Measurements from ENCODE around the gene SERPINB12.

The SERPINB12 gene

DNA sequence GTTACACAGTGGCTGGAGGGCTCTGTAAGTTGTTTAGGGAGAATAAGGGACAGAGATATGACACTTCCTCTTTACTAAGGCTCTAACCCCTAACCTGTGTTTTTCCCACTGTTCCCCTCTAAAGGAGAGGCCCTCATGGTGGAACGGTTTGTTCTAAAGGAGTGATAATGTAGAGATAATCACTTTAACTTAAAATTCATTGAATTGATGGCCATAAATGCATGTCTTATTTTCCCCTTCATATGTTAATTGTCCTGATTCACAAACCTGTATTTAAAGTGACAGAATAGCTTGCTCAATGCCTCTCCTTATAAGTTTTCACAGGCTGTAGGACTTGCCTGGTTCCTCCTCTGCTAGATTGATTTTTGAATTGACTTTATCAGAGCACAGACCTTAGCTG, at the start of gene SERPINB12:
Gene SERPINB12, plus strand, starts transcription at position 301 of the 400 bp plus-strand sequence. CDS start 13,791 bp downstream, outside the sequence.
- no peak for TF ChIP-seq CTCF (IDR thresholded peaks at IDR 0.05; ENCODE audit: control insufficient read depth, extremely low read depth, insufficient read depth)
- H3K4me3 ChIP-seq (ENCODE audit: low read depth, low read length), result no peak within 1 kb of the TSS
- DNase-seq (ENCODE audit: low read depth), result no peak

GRCh38 chr18:63492851-63493250, 49.3 kb upstream of the SERPINB12 start:
- no peak for TF ChIP-seq CTCF (IDR thresholded peaks at IDR 0.05; ENCODE audit: control insufficient read depth, extremely low read depth, insufficient read depth)
- no peak for DNase-seq (ENCODE audit: low read depth)

GRCh38 chr18:63495675-63496074, 46.5 kb upstream of the SERPINB12 start:
- no peak for DNase-seq (ENCODE audit: low read depth)
- TF ChIP-seq CTCF (IDR thresholded peaks at IDR 0.05; ENCODE audit: control insufficient read depth, extremely low read depth, insufficient read depth), result no peak
- H3K4me3 ChIP-seq (ENCODE audit: low read depth, low read length), result no peak overlapping the region

More at GRCh38 chr18:63492851-63493250, 49.3 kb upstream of the SERPINB12 start:
- H3K4me3 ChIP-seq (ENCODE audit: low read depth, low read length), result no peak overlapping the region

DNA sequence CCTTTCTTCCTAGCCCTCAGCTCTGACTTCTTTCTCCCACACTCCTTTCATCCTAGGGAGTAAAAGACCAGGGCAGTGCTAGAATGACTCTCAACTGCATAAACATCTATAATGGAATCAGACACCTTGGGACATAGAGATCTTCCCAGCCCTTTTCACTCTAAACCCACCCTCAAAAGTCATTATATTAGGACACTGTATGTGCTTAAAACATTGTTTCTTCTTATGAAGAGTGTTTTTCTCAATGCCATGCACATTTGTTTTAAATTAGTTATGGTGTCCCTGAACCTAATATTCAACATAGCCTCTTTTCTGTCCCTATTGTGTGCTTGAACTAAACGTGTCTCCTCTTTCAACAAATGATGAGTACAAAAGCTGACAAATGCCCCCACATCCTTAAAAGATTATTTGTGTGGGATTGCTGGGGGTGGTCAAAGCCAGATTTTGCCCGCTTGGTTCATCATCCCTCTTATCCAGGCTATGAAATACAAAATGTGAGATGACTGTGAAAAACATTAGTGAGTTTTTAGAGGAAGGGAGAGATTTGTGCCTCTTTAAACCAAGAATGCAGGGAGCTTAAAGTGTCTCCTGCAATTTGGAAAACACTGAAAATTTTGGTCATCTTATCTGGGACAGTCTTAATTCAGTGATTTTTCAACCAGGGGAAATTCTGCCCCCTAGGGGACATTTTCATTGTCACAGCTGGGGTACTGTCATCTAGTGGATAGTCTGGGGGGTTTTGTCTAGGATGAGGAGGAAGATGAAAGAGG, 36.4 kb upstream of the SERPINB12 start:
- TF ChIP-seq CTCF (IDR thresholded peaks at IDR 0.05; ENCODE audit: control insufficient read depth, extremely low read depth, insufficient read depth), result peak; percentile 48
- H3K4me3 ChIP-seq (ENCODE audit: low read depth, low read length), result no peak overlapping the region
- DNase-seq (ENCODE audit: low read depth), result no peak

- DNase-seq (ENCODE audit: low read depth), result no peak
- TF ChIP-seq CTCF (IDR thresholded peaks at IDR 0.05; ENCODE audit: control insufficient read depth, extremely low read depth, insufficient read depth), result no peak
- H3K4me3 ChIP-seq (ENCODE audit: low read depth, low read length), result no peak overlapping the region
Observed at GRCh38 chr18:63506336-63506646, 35.9 kb upstream of the SERPINB12 start.

DNA sequence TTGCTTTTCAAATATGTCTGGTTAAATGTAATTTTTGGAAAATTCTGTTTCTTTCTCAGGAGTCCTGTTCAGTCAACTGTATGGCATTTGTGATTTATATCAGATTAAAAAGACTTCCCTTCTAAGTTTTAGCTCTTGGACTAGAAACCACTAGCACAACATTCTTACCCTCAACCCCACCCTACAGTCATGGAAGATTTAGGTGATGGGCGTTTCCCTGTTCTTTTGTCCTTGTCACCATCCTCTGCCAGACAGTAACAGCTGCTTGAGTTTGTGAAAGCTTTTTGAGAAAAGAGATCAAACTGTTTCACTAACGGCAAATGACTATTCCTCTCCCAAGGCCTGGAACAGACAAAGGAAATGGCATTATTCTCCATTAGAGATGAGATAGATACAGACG, 33.6 kb upstream of the SERPINB12 start:
- H3K4me3 ChIP-seq (ENCODE audit: low read depth, low read length), result no peak overlapping the region
- no peak for DNase-seq (ENCODE audit: low read depth)
- no peak for TF ChIP-seq CTCF (IDR thresholded peaks at IDR 0.05; ENCODE audit: control insufficient read depth, extremely low read depth, insufficient read depth)

DNA sequence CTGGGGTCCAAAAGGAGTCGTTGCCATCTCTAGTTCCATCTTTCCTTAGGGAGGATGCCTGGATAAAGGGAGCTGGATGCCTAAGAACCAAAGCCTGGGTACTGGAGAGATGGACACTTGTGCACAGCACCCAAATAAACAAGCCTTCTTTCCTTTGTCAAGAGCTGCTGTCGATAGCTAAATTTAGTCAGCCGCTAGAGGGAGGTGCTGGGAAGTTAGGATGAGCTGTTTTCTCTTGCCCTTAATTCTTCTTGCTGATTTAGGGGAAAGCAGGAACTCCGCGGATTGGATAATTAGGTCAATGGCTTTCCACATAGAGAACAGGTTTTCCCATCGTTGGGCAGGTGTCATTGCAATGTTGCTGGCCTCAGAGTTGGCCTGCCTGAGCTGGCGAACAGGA, 30.9 kb upstream of the SERPINB12 start:
- DNase-seq (ENCODE audit: low read depth), result peak; percentile 52
- TF ChIP-seq CTCF (IDR thresholded peaks at IDR 0.05; ENCODE audit: control insufficient read depth, extremely low read depth, insufficient read depth), result peak; percentile 84
- H3K4me3 ChIP-seq (ENCODE audit: low read depth, low read length), result no peak overlapping the region
